DOHH2 (cell line): Measurements from ENCODE around the gene SMR3B.

Experiments
- EZH2phosphoT487 ChIP-seq: fragments of 200-600 bp; sonication (generic); IDR thresholded peaks from 2 replicates; pipeline ENCODE4 v1.6.1; 2017; ENCODE audit warnings: borderline replicate concordance, mild to moderate bottlenecking, antibody characterized with exemption, low read length, moderate library complexity, mixed read lengths
- TF ChIP-seq, protein P1 (sequence below): fragments of 200-600 bp; sonication (generic); IDR thresholded peaks from one replicate; pipeline ENCODE4 v1.5.1; 2014; ENCODE audit warnings: antibody characterized with exemption, mild to moderate bottlenecking, low read depth, low read length; ENCODE audit not compliant: poor library complexity, severe bottlenecking

DNA sequence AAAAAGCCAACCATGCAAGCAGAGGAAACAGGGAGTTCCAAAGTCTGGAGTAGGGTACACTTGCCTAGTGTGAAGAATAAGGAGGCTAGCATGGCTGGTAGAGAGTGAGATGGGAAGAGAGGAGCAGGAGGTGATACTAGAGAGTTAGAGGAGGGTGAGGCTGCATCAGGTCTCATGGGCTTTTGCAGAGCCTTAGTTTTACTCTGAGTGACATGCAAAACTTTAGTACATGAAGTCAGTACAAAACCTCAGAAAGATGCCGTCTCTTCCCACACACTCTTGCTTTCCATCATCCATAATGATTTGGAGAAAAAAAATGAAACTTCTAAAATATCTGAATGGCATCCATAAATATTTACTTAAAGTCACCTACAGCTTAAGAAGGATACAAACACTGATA lies 19.8 kb downstream of the SMR3B start:
- TF ChIP-seq, protein P1, sequence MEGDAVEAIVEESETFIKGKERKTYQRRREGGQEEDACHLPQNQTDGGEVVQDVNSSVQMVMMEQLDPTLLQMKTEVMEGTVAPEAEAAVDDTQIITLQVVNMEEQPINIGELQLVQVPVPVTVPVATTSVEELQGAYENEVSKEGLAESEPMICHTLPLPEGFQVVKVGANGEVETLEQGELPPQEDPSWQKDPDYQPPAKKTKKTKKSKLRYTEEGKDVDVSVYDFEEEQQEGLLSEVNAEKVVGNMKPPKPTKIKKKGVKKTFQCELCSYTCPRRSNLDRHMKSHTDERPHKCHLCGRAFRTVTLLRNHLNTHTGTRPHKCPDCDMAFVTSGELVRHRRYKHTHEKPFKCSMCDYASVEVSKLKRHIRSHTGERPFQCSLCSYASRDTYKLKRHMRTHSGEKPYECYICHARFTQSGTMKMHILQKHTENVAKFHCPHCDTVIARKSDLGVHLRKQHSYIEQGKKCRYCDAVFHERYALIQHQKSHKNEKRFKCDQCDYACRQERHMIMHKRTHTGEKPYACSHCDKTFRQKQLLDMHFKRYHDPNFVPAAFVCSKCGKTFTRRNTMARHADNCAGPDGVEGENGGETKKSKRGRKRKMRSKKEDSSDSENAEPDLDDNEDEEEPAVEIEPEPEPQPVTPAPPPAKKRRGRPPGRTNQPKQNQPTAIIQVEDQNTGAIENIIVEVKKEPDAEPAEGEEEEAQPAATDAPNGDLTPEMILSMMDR: no peak
- no peak for TF ChIP-seq EZH2phosphoT487
